WTC11 (cell line): ENCODE data around the gene EMC1. TPM values are rescaled to one million over a fixed set of nuclear protein-coding genes. Genes with fewer than 3 reads are reported as not detected.

Experiments used
- ATAC-seq: fragments of 200-7000 bp; cut with Tn5 transposase; 2 replicates; pipeline ENCODE4 v1.10.0; 2021; ENCODE audit warnings: mild to moderate bottlenecking, moderate library complexity
- CTCF ChIA-PET: fragments of 300-600 bp; sonication (Branson Sonifier 250); formaldehyde crosslinking; loops from one replicate; lab custom pipeline; 2021; ENCODE audit warnings: antibody characterized with exemption; lab: Charles Lee
- POLR2A ChIA-PET: fragments of 350-600 bp; sonication (Branson Sonifier 250); formaldehyde crosslinking; loops from one replicate; lab custom pipeline; 2021; ENCODE audit warnings: antibody characterized with exemption; lab: Charles Lee
- DNase-seq: peaks from one replicate; pipeline ENCODE4 v3.0.0; 2021; ENCODE audit warnings: low spot score
- H3K27ac Mint-ChIP-seq: 2 replicates; pipeline ENCODE4 v1.8.0; 2021; ENCODE audit warnings: mixed read lengths
- H3K27me3 Mint-ChIP-seq: 2 replicates; pipeline ENCODE4 v1.8.0; 2021; ENCODE audit warnings: low read depth, mild to moderate bottlenecking, moderate library complexity, mixed read lengths
- H3K36me3 Mint-ChIP-seq: 2 replicates; pipeline ENCODE4 v1.8.0; 2021; ENCODE audit warnings: mixed read lengths
- H3K4me1 Mint-ChIP-seq: 2 replicates; pipeline ENCODE4 v1.8.0; 2022; ENCODE audit warnings: mixed read lengths
- H3K4me3 Mint-ChIP-seq: 2 replicates; pipeline ENCODE4 v1.8.0; 2021; ENCODE audit warnings: mild to moderate bottlenecking, moderate library complexity, mixed read lengths
- H3K9me3 Mint-ChIP-seq: 2 replicates; pipeline ENCODE4 v1.8.0; 2021; ENCODE audit warnings: mixed read lengths
- ATF1 ChIP-seq: sonication (generic); formaldehyde crosslinking; IDR thresholded peaks from 2 replicates; pipeline ENCODE4 v1.8.1; 2023; ENCODE audit warnings: mild to moderate bottlenecking, moderate library complexity, missing genetic modification reagents
- CBFB ChIP-seq: sonication (generic); formaldehyde crosslinking; IDR thresholded peaks from 2 replicates; pipeline ENCODE4 v1.8.1; 2022; ENCODE audit warnings: mild to moderate bottlenecking, low read depth, missing genetic modification reagents
- CREB1 ChIP-seq: sonication (generic); formaldehyde crosslinking; IDR thresholded peaks from 2 replicates; pipeline ENCODE4 v1.8.0; 2023; ENCODE audit warnings: mild to moderate bottlenecking, missing genetic modification reagents
- EMX1 ChIP-seq: fragments of 250-450 bp; sonication (Bioruptor Pico); IDR thresholded peaks from 2 replicates; pipeline ENCODE4 v1.8.0; 2021; ENCODE audit warnings: mild to moderate bottlenecking
- ERG ChIP-seq: fragments of 250-450 bp; sonication (Bioruptor Pico); IDR thresholded peaks from 2 replicates; pipeline ENCODE4 v1.8.0; 2021; ENCODE audit warnings: mild to moderate bottlenecking
- ETV6 ChIP-seq: sonication (generic); formaldehyde crosslinking; IDR thresholded peaks from 2 replicates; pipeline ENCODE4 v1.8.1; 2022; ENCODE audit warnings: mild to moderate bottlenecking, missing genetic modification reagents
- JUN ChIP-seq: sonication (generic); formaldehyde crosslinking; IDR thresholded peaks from 2 replicates; pipeline ENCODE4 v1.8.0; 2023; ENCODE audit warnings: mild to moderate bottlenecking, missing genetic modification reagents
- MYBL2 ChIP-seq: sonication (generic); formaldehyde crosslinking; IDR thresholded peaks from 2 replicates; pipeline ENCODE4 v1.8.1; 2023; ENCODE audit warnings: mild to moderate bottlenecking, moderate library complexity, missing genetic modification reagents
- RORB ChIP-seq: fragments of 250-450 bp; sonication (Bioruptor Pico); IDR thresholded peaks from 2 replicates; pipeline ENCODE4 v1.9.0; 2021; ENCODE audit warnings: mild to moderate bottlenecking
- TEAD1 ChIP-seq: sonication (generic); formaldehyde crosslinking; IDR thresholded peaks from 2 replicates; pipeline ENCODE4 v1.8.0; 2022; ENCODE audit warnings: mild to moderate bottlenecking, missing genetic modification reagents
- TEAD4 ChIP-seq: sonication (generic); formaldehyde crosslinking; IDR thresholded peaks from 2 replicates; pipeline ENCODE4 v1.8.0; 2022; ENCODE audit warnings: mild to moderate bottlenecking, missing genetic modification reagents
- ZNF396 ChIP-seq: fragments of 250-450 bp; sonication (Bioruptor Pico); IDR thresholded peaks from 2 replicates; pipeline ENCODE4 v1.8.0; 2021; ENCODE audit warnings: mild to moderate bottlenecking, moderate library complexity, borderline replicate concordance
- ZNF416 ChIP-seq: fragments of 250-450 bp; sonication (Bioruptor Pico); IDR thresholded peaks from 2 replicates; pipeline ENCODE4 v1.9.0; 2021; ENCODE audit warnings: mild to moderate bottlenecking, inconsistent platforms
- ZNF532 ChIP-seq: fragments of 250-450 bp; sonication (Bioruptor Pico); IDR thresholded peaks from 2 replicates; pipeline ENCODE4 v1.9.0; 2021; ENCODE audit warnings: mild to moderate bottlenecking, borderline replicate concordance
- total RNA-seq: library from RNA; stranded (reverse); gene quantifications from 3 replicates; pipeline ENCODE4 v1.2.3, GENCODE V29; 2021
- TF ChIP-seq, protein P1 (sequence below): sonication (generic); formaldehyde crosslinking; IDR thresholded peaks from 2 replicates; pipeline ENCODE4 v1.8.1; 2022; ENCODE audit warnings: mild to moderate bottlenecking, missing genetic modification reagents, moderate library complexity, borderline replicate concordance
- TF ChIP-seq, protein P2 (sequence below): fragments of 250-450 bp; sonication (Bioruptor Pico); conservative IDR thresholded peaks from 2 replicates; pipeline ENCODE4 v1.9.0; 2021; ENCODE audit warnings: mild to moderate bottlenecking
- TF ChIP-seq, protein P3 (sequence below): sonication (generic); formaldehyde crosslinking; conservative IDR thresholded peaks from 2 replicates; pipeline ENCODE4 v1.8.1; 2023; ENCODE audit warnings: mild to moderate bottlenecking, low read depth, missing genetic modification reagents, moderate library complexity
- TF ChIP-seq, protein P4 (sequence below): sonication (generic); formaldehyde crosslinking; IDR thresholded peaks from 2 replicates; pipeline ENCODE4 v1.8.1; 2022; ENCODE audit warnings: missing genetic modification reagents, borderline replicate concordance

The EMC1 gene
- total RNA-seq, 1 experiment from 2014 or later = 53.5 TPM

DNA sequence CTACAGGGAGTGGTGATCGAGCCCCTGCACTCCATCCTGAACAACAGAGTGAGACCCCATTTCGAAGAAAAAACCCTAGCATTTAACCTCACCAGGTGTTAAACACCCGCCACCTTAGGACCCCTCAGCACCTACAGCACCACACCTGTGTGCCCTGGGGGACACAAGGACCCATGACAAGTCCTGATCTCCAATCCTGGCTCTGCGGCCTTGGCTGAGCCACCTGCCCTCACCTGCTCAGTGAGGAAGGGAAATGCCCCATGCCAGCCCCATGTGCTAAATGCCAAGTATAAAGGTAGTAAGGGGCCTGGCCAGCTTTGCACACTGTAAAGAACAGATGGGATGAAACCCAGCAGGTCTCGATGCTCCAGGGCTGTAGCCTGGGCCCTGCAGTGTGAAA, 11.4 kb upstream of the EMC1 start:
- ChIA-PET CTCF (interaction anchor here (1.5 kb wide), 1 partner anchor 22 kb away, joined by 4 read pairs; no protein-coding TSS in a partner anchor), POLR2A (no interaction called here)
- TF ChIP-seq CREB1 (CRISPR knock-in tag) (no peak), ZNF532 (CRISPR knock-in tag) (no peak), TEAD4 (CRISPR knock-in tag) (no peak), ZNF416 (no peak), MYBL2 (CRISPR knock-in tag) (no peak), ERG (CRISPR knock-in tag) (no peak), ATF1 (CRISPR knock-in tag) (no peak), RORB (CRISPR knock-in tag) (no peak), ZNF396 (CRISPR knock-in tag) (no peak), EMX1 (no peak), CBFB (no peak), TEAD1 (no peak), JUN (no peak), ETV6 (no peak)
- TF ChIP-seq, protein P1, sequence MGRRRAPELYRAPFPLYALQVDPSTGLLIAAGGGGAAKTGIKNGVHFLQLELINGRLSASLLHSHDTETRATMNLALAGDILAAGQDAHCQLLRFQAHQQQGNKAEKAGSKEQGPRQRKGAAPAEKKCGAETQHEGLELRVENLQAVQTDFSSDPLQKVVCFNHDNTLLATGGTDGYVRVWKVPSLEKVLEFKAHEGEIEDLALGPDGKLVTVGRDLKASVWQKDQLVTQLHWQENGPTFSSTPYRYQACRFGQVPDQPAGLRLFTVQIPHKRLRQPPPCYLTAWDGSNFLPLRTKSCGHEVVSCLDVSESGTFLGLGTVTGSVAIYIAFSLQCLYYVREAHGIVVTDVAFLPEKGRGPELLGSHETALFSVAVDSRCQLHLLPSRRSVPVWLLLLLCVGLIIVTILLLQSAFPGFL (CRISPR knock-in tag) = no peak
- TF ChIP-seq, protein P2, sequence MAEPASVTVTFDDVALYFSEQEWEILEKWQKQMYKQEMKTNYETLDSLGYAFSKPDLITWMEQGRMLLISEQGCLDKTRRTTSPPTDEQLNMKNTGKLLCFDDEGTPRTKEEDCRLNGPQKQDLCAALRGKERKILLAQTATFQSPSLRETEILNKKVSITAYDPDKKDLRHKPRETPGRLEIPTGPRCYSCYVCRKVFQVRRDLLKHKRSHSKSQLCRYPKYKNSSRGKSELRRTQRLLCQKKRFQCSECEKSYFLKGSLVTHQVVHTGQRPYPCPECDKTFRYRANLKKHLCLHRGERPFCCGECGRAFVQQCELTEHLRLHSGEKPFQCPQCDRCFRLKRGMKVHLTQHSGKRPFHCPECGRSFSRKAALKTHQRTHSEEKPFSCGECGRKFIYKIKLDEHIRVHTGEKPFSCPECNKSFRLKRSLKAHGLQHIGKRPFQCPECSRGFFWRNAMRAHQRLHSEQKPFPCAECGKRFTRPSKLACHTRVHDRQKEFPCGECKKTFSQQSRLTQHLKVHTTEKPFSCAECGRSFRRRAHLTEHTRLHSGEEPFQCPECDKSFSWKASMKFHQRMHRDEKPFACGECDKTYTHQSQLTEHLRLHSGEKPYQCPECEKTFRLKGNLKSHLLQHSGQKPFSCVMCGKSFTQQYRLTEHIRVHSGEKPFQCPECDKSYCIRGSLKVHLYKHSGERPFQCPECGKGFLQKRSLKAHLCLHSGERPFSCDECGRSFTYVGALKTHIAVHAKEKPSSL (CRISPR knock-in tag) = no peak
- TF ChIP-seq, protein P3, sequence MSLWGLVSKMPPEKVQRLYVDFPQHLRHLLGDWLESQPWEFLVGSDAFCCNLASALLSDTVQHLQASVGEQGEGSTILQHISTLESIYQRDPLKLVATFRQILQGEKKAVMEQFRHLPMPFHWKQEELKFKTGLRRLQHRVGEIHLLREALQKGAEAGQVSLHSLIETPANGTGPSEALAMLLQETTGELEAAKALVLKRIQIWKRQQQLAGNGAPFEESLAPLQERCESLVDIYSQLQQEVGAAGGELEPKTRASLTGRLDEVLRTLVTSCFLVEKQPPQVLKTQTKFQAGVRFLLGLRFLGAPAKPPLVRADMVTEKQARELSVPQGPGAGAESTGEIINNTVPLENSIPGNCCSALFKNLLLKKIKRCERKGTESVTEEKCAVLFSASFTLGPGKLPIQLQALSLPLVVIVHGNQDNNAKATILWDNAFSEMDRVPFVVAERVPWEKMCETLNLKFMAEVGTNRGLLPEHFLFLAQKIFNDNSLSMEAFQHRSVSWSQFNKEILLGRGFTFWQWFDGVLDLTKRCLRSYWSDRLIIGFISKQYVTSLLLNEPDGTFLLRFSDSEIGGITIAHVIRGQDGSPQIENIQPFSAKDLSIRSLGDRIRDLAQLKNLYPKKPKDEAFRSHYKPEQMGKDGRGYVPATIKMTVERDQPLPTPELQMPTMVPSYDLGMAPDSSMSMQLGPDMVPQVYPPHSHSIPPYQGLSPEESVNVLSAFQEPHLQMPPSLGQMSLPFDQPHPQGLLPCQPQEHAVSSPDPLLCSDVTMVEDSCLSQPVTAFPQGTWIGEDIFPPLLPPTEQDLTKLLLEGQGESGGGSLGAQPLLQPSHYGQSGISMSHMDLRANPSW (CRISPR knock-in tag) = no peak
- TF ChIP-seq, protein P4, sequence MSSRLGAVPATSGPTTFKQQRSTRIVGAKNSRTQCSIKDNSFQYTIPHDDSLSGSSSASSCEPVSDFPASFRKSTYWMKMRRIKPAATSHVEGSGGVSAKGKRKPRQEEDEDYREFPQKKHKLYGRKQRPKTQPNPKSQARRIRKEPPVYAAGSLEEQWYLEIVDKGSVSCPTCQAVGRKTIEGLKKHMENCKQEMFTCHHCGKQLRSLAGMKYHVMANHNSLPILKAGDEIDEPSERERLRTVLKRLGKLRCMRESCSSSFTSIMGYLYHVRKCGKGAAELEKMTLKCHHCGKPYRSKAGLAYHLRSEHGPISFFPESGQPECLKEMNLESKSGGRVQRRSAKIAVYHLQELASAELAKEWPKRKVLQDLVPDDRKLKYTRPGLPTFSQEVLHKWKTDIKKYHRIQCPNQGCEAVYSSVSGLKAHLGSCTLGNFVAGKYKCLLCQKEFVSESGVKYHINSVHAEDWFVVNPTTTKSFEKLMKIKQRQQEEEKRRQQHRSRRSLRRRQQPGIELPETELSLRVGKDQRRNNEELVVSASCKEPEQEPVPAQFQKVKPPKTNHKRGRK = no peak
- DNase-seq (no peak), ATAC-seq (no peak)
- no peak overlapping the region for H3K27ac Mint-ChIP-seq
- peaks cover 21% of the 10 kb centered on the region for H3K36me3 Mint-ChIP-seq
- H3K9me3 Mint-ChIP-seq = no peaks in the 10 kb centered on the region
- no peaks in the 10 kb centered on the region for H3K4me1 Mint-ChIP-seq
- H3K4me3 Mint-ChIP-seq = no peak overlapping the region
- H3K27me3 Mint-ChIP-seq = no peaks in the 10 kb centered on the region; the same call in none of the 2 replicates
